Body of pancreas (tissue), 4 donors: ENCODE data around the gene FTCD. TPM values are rescaled to one million over a fixed set of nuclear protein-coding genes. Genes with fewer than 3 reads are reported as not detected.

Experiments used
- ATAC-seq: fragments of 150-250 bp; one replicate; pipeline ENCODE4 v1.9.1; 2016
- DNase-seq, 4 donors: peaks; one replicate each; pipeline ENCODE4 v3.0.0-alpha.2; 2019
- H3K27ac ChIP-seq, 4 donors: fragments of 200-600 bp; sonication (generic); 1 replicate in 3 of 4; 2 replicates in 1 of 4; pipeline versions ENCODE4 v1.5.1 to v1.6.1; 2016 to 2019; ENCODE audit warnings: mild to moderate bottlenecking in 1 of 4, mixed read lengths in 1 of 4, moderate library complexity in 1 of 4
- H3K27me3 ChIP-seq, 2 donors: fragments of 200-600 bp; sonication (generic); one replicate each; pipeline ENCODE4 v1.6.0; 2016; ENCODE audit warnings: mild to moderate bottlenecking in 1 of 2
- H3K36me3 ChIP-seq, 2 donors: fragments of 200-600 bp; sonication (generic); replicated peaks in 1 of 2; 2 replicates each; pipeline ENCODE4 v1.5.1; 2016; ENCODE audit warnings: low read depth in 2 of 2; ENCODE audit not compliant: insufficient read depth in 1 of 2
- H3K4me1 ChIP-seq: fragments of 200-600 bp; sonication (generic); one replicate; pipeline ENCODE4 v1.6.0; 2016
- H3K4me3 ChIP-seq, 2 donors: fragments of 200-600 bp; sonication (generic); 1 replicate in 1 of 2; 2 replicates in 1 of 2; pipeline ENCODE4 v1.5.1; 2016 to 2019
- H3K9me3 ChIP-seq, 3 donors: fragments of 200-600 bp; sonication (generic); 1 replicate in 2 of 3; 2 replicates in 1 of 3; pipeline ENCODE4 v1.5.1; 2016
- POLR2A ChIP-seq, 3 donors: fragments of 450-650 bp; IDR thresholded peaks; one replicate each; pipeline ENCODE4 v1.6.1; 2016; ENCODE audit warnings: antibody characterized with exemption in 3 of 3, mild to moderate bottlenecking in 2 of 3
- WGBS, 2 donors: methylation state at CpG; one replicate each; pipeline ENCODE4 v1.1.5; 2017; 5-methylcytosine and 5-hydroxymethylcytosine counted together
- intact Hi-C: fragments of 100-400 bp; cut with DNase I; formaldehyde crosslinking; loops from one replicate; pipeline ENCODE4 v1.15.1; 2023
- total RNA-seq, 2 donors: library from RNA; depleted of rRNA; stranded (reverse); fragments of >200 nt; gene quantifications; one replicate each; pipeline ENCODE4 v1.1.0, GENCODE V29; 2016
- TF ChIP-seq, protein P1 (sequence below), 7 experiments: fragments of 450-650 bp in 4 of 7; fragments of 200-600 bp in 3 of 7; sonication (generic) in 3 of 7; IDR thresholded peaks; one replicate each; pipeline ENCODE4 v1.5.1; 2016 to 2019; ENCODE audit warnings: antibody characterized with exemption in 7 of 7

FTCD gene
- total RNA-seq, 2 donors from 2014 or later: 0.33 TPM; not detected in 1

DNA sequence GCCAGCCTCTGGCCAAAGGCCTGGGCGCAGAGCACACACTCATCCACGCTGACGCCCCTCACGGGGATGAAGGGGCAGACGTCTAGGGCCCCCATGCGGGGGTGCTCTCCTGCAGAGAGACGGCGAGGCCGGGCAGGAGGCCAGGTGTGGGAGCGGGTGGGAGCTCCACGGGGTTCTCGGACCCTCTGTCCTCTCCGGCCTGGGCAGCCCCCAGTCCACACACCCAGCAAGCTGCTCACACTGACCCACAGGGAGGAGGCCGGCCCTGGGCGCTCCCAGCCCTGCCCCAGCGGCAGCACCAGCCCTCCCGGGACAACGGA, 2.5 kb downstream of the FTCD start:
- Histone ChIP-seq H3K4me1 (peaks cover 14% of the 10 kb centered on the region), H3K4me3 (no peak overlapping the region), H3K9me3 (no peaks in the 10 kb centered on the region), H3K36me3 (no peaks in the 10 kb centered on the region), H3K27ac (no peak overlapping the region), H3K27me3 (no peaks in the 10 kb centered on the region)
- TF ChIP-seq POLR2A (IDR thresholded peaks at IDR 0.05): no peak
- TF ChIP-seq, protein P1, sequence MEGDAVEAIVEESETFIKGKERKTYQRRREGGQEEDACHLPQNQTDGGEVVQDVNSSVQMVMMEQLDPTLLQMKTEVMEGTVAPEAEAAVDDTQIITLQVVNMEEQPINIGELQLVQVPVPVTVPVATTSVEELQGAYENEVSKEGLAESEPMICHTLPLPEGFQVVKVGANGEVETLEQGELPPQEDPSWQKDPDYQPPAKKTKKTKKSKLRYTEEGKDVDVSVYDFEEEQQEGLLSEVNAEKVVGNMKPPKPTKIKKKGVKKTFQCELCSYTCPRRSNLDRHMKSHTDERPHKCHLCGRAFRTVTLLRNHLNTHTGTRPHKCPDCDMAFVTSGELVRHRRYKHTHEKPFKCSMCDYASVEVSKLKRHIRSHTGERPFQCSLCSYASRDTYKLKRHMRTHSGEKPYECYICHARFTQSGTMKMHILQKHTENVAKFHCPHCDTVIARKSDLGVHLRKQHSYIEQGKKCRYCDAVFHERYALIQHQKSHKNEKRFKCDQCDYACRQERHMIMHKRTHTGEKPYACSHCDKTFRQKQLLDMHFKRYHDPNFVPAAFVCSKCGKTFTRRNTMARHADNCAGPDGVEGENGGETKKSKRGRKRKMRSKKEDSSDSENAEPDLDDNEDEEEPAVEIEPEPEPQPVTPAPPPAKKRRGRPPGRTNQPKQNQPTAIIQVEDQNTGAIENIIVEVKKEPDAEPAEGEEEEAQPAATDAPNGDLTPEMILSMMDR (IDR thresholded peaks at IDR 0.05): no peak
- DNase-seq: peak in 1 of 4 donors; percentile 1
- intact Hi-C loops: no loop called here
- peak; percentile 47 for ATAC-seq
- 13 to 25% methylated on average over 10 to 16 of the region's 18 CpGs for WGBS, 2 donors

DNA sequence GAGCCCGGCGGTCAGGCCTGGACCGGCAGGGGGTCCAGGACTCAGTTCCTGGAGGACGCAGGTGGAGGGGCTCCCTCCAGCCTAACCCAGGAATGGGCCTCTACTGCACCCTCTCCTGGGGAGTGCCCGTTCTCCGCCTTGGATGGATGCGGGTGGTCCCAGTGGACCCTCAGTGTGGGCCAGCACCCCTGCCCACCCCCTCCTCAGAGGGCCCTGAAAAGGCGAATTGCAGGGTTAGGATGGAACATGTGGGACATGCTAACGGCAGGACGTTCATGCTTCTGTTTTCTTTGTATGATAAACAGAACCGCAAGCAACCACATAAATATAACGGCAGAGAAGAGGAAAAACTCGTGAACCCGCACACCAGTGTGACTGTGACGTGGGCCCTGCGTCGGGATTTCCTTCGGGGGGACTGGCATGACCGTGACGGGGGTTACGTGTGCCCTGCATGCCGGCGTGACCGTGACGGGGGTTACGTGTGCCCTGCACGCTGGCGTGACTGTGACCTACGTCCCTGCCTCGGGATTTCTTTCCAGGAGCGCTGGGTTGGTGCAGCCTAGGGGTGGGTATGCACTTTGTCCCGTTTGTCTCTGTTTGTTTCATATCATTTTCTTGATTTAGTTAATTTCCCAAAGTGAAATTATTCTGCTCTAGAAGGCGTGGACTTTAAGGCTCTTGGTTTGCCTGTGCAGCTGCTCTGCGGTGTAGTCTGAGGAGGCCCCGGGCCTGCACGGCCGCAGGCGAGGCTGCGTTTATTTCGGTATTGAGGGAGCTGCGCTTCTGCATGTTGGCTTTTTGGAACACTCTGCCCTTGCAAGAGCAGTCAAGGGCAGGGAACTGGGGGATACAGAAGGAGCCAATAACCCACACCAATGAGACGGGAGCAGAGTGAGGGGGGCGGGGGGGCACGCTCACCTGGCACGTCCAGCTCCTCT, 3.1 kb downstream of the FTCD start:
- peaks cover 14% of the 10 kb centered on the region for H3K4me1 ChIP-seq
- H3K27ac ChIP-seq: no peak overlapping the region
- intact Hi-C loops: no loop called here
- no peaks in the 10 kb centered on the region for H3K36me3 ChIP-seq
- H3K4me3 ChIP-seq: no peak overlapping the region
- DNase-seq (peak; percentile 1 to 8 (median 6)), ATAC-seq (no peak)
- H3K9me3 ChIP-seq: no peaks in the 10 kb centered on the region
- TF ChIP-seq, protein P1 (IDR thresholded peaks at IDR 0.05): no peak
- TF ChIP-seq POLR2A (IDR thresholded peaks at IDR 0.05): no peak
- WGBS, 2 donors: 83 to 85% methylated on average over 30 to 45 of the region's 45 CpGs
- H3K27me3 ChIP-seq: no peaks in the 10 kb centered on the region

DNA sequence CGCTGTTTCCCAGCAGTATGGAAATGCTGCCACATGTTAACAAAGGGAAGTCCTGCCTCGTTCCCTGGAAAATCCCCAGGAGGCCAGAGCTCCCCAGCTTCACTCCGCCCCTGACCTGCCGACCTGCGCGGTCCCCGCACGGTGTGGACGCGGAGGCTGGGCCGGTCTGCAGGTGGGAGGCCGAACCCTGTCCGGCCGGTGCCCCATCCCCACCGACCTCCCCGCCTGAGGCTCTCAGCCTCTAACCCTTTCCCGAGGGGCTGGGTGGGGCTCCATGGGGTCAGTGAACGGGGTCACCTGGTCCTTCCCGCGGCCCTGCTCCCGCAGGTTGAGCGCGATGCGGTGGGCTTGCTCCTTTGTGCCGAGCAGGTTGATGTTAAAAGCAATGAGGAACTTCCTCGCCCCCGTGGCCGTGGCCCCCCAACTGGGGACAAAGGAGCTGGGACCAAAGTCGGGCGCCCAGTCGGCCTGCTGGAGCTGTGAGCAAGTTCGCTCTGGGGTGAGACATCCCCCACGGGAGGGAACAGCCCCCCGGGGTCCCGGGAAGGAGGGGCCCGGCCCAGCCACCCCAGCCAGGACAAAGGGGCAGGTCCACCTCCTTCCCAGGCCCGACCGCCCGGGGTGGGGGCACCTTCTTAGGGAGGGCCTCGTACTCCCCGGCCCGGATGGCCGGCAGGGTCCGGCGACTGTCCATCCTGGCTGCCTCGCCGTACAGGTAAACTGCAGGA, 4.0 kb downstream of the FTCD start:
- no peaks in the 10 kb centered on the region for H3K27me3 ChIP-seq
- TF ChIP-seq, protein P1 (IDR thresholded peaks at IDR 0.05): no peak
- no peak for TF ChIP-seq POLR2A (IDR thresholded peaks at IDR 0.05)
- no peaks in the 10 kb centered on the region for H3K9me3 ChIP-seq
- no peak for ATAC-seq
- H3K27ac ChIP-seq: no peak overlapping the region
- 73 to 82% methylated on average over 10 to 42 of the region's 47 CpGs for WGBS, 2 donors
- H3K4me1 ChIP-seq: peaks cover 14% of the 10 kb centered on the region
- intact Hi-C loops: no loop called here
- no peak overlapping the region for H3K4me3 ChIP-seq
- no peaks in the 10 kb centered on the region for H3K36me3 ChIP-seq
- peak in 3 of 4 donors; percentile 3 to 8 (median 7) for DNase-seq

DNA sequence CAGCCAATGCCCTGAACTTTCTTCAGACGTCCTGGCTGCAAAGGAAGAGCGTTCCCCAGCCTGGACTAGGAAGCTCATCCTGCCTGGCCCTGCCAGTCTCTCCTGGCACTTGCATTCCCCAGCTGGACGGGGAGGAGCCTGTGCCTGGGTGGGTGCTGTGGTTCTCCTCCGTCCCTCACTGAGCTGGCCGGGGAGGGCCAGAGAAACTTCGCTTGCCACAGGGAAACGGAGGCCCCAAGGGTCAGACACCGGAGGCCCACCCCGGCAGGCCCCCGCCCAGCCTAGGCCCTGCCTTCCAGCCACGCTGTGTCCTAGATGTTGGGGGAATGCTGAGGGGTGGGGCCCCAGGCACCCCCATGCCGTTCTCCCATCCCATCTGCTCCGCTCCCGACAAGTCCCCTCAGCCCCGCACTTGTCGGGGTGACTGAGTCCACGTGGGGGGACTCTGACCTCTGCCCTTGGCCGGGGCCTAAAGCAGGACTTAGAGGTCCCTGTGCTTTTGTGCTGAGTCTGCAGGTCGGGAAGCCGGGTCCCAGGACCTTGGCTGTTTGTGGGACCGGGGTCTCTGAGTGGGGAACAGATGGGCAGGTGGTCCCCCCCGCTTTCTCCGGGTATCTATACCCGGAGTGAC, 4.8 kb downstream of the FTCD start:
- intact Hi-C loops: no loop called here

More for the DNA sequence above, 4.8 kb downstream of the FTCD start:
- Histone ChIP-seq H3K9me3 (no peaks in the 10 kb centered on the region), H3K36me3 (no peaks in the 10 kb centered on the region), H3K27ac (no peak overlapping the region), H3K4me3 (no peak overlapping the region), H3K27me3 (no peaks in the 10 kb centered on the region), H3K4me1 (peaks cover 14% of the 10 kb centered on the region)
- TF ChIP-seq POLR2A (IDR thresholded peaks at IDR 0.05): no peak
- TF ChIP-seq, protein P1 (IDR thresholded peaks at IDR 0.05): no peak
- peak in 1 of 4 donors; percentile 4 for DNase-seq
- ATAC-seq: no peak
- WGBS, 2 donors: 80 to 84% methylated on average over 14 to 24 of the region's 24 CpGs
